Sigmoid colon (tissue), 7 donors: ENCODE data around the gene TMEM120B. TPM values are rescaled to one million over a fixed set of nuclear protein-coding genes. Genes with fewer than 3 reads are reported as not detected.
A peak's percentile ranks its signal among the peaks of the same experiment; 100 is the strongest.

Experiments
- DNase-seq: peaks from one replicate; pipeline ENCODE4 v3.0.0-alpha.2; 2019
- H3K27ac ChIP-seq, 4 donors: fragments of 200-600 bp; sonication (generic); one replicate each; pipeline ENCODE4 v1.5.1; 2016 to 2019; ENCODE audit warnings: mild to moderate bottlenecking in 1 of 4
- H3K27me3 ChIP-seq, 3 donors: fragments of 200-600 bp; sonication (generic); one replicate each; pipeline ENCODE4 v1.5.1; 2019; ENCODE audit warnings: mild to moderate bottlenecking in 1 of 3
- H3K36me3 ChIP-seq, 4 donors: fragments of 200-600 bp; sonication (generic); one replicate each; pipeline ENCODE4 v1.5.1; 2016 to 2019
- H3K4me1 ChIP-seq, 4 donors: fragments of 200-600 bp; sonication (generic); one replicate each; pipeline ENCODE4 v1.5.1; 2017 to 2019
- H3K4me3 ChIP-seq, 4 donors: fragments of 200-600 bp; sonication (generic); one replicate each; pipeline ENCODE4 v1.5.1; 2017 to 2019; ENCODE audit warnings: mild to moderate bottlenecking in 2 of 4, moderate library complexity in 1 of 4
- H3K9me3 ChIP-seq, 4 donors: fragments of 200-600 bp in 3 of 4; sonication (generic) in 3 of 4; one replicate each; pipeline versions ENCODE4 v1.5.1 to v1.6.1; 2013 to 2019
- CTCF ChIP-seq, 4 experiments: fragments of 450-650 bp in 3 of 4; fragments of 200-600 bp in 1 of 4; IDR thresholded peaks; one replicate each; pipeline ENCODE4 v1.5.1; 2016 to 2019; ENCODE audit warnings: antibody characterized with exemption in 4 of 4, mild to moderate bottlenecking in 3 of 4, moderate library complexity in 2 of 4
- EP300 ChIP-seq, 4 donors: sonication (generic); formaldehyde crosslinking; IDR thresholded peaks; one replicate each; pipeline ENCODE4 v1.6.1; 2017; ENCODE audit warnings: antibody characterized with exemption in 4 of 4
- POLR2A ChIP-seq, 2 donors: fragments of 450-650 bp; IDR thresholded peaks; one replicate each; pipeline ENCODE4 v1.6.1; 2016; ENCODE audit warnings: antibody characterized with exemption in 2 of 2, mild to moderate bottlenecking in 2 of 2, moderate library complexity in 2 of 2
- POLR2AphosphoS5 ChIP-seq, 4 donors: sonication (generic); formaldehyde crosslinking; IDR thresholded peaks; one replicate each; pipeline ENCODE4 v1.6.1; 2017; ENCODE audit warnings: antibody characterized with exemption in 4 of 4
- WGBS, 2 donors: extraction: QIAGEN DNeasy Blood & Tissue Kit; methylation state at CpG; one replicate each; pipeline ENCODE4 v1.1.7; 2013; 5-methylcytosine and 5-hydroxymethylcytosine counted together
- intact Hi-C: fragments of 100-400 bp; cut with DNase I; formaldehyde crosslinking; loops from one replicate; pipeline ENCODE4 v1.15.1; 2023
- polyA plus RNA-seq, 3 donors: library from polyadenylated mRNA; stranded (reverse); fragments of 200-250 nt; gene quantifications; one replicate each; pipeline ENCODE4 v1.2.3, GENCODE V29; 2013
- total RNA-seq, 4 donors: library from RNA; depleted of rRNA; stranded (reverse); fragments of >200 nt; gene quantifications; one replicate each; pipeline ENCODE4 v1.1.0, GENCODE V29; 2016
- donor health status: healthy with polysubstance abuse.
- donor health status: Bipolar disorder and iron deficiency.
- donor health status: healthy.

Gene TMEM120B
- total and polyA plus RNA-seq, 7 donors = 1.2 to 8.9 (median 3.7) TPM

- TF ChIP-seq POLR2A (IDR thresholded peaks at IDR 0.05) = no peak
- TF ChIP-seq EP300 (IDR thresholded peaks at IDR 0.05) = no peak
- TF ChIP-seq POLR2AphosphoS5 (IDR thresholded peaks at IDR 0.05) = no peak
- no peak for TF ChIP-seq CTCF (IDR thresholded peaks at IDR 0.05)
- WGBS, 2 donors = 0 to 68% methylated on average over 1 of the region's 1 CpG
- H3K27me3 ChIP-seq = no peaks in the 10 kb centered on the region
- no peak for DNase-seq
- intact Hi-C loops = loop anchor here (5.0 kb wide), 1 partner anchor 38 kb away; the partner anchor contains the start of gene TMEM120B
- peaks cover 0 to 4% (median 1%) of the 10 kb centered on the region in 4 donors for H3K36me3 ChIP-seq
- H3K27ac ChIP-seq = no peak overlapping the region
- H3K4me3 ChIP-seq = no peak overlapping the region
- H3K9me3 ChIP-seq = no peaks in the 10 kb centered on the region
- H3K4me1 ChIP-seq = peaks cover 0 to 19% (median 9%) of the 10 kb centered on the region in 4 donors
These were observed 38.0 kb downstream of the TMEM120B start for GRCh38 chr12:121750507-121750955.

GRCh38 chr12:121751034-121751433 is 38.5 kb downstream of the TMEM120B start:
- Histone ChIP-seq H3K36me3 (peaks cover 0 to 4% (median 1%) of the 10 kb centered on the region in 4 donors), H3K4me3 (no peak overlapping the region), H3K27ac (no peak overlapping the region), H3K9me3 (no peaks in the 10 kb centered on the region), H3K27me3 (no peaks in the 10 kb centered on the region), H3K4me1 (peaks cover 0 to 19% (median 9%) of the 10 kb centered on the region in 4 donors)
- WGBS, 2 donors = 94% methylated on average over 1 of the region's 1 CpG
- intact Hi-C loops = loop anchor here (5.0 kb wide), 1 partner anchor 39 kb away; the partner anchor contains the start of gene TMEM120B
- TF ChIP-seq POLR2AphosphoS5 (IDR thresholded peaks at IDR 0.05) = no peak
- TF ChIP-seq EP300 (IDR thresholded peaks at IDR 0.05) = no peak
- no peak for TF ChIP-seq POLR2A (IDR thresholded peaks at IDR 0.05)
- TF ChIP-seq CTCF (IDR thresholded peaks at IDR 0.05) = no peak
- DNase-seq = no peak

GRCh38 chr12:121751749-121752351 is 39.3 kb downstream of the TMEM120B start:
- H3K9me3 ChIP-seq = no peaks in the 10 kb centered on the region
- H3K36me3 ChIP-seq = peaks cover 0 to 4% (median 1%) of the 10 kb centered on the region in 4 donors
- DNase-seq = no peak
- WGBS, 2 donors = 91 to 92% methylated on average over 12 of the region's 12 CpGs
- H3K27me3 ChIP-seq = no peaks in the 10 kb centered on the region
- no peak overlapping the region for H3K4me3 ChIP-seq
- intact Hi-C loops = loop anchor here (5.0 kb wide), 1 partner anchor 40 kb away; the partner anchor contains the start of gene TMEM120B
- peaks cover 0 to 19% (median 9%) of the 10 kb centered on the region in 4 donors for H3K4me1 ChIP-seq
- TF ChIP-seq CTCF (IDR thresholded peaks at IDR 0.05) (no peak), POLR2A (IDR thresholded peaks at IDR 0.05) (no peak), POLR2AphosphoS5 (IDR thresholded peaks at IDR 0.05) (no peak), EP300 (IDR thresholded peaks at IDR 0.05) (no peak)
- H3K27ac ChIP-seq = no peak overlapping the region

GRCh38 chr12:121753844-121754264 is 41.3 kb downstream of the TMEM120B start:
- WGBS, 2 donors = 22 to 77% methylated on average over 12 of the region's 12 CpGs

More at GRCh38 chr12:121753844-121754264, 41.3 kb downstream of the TMEM120B start:
- Histone ChIP-seq H3K27ac (peak overlapping the region; percentile 43 to 77 (median 75)), H3K4me1 (peaks cover 0 to 19% (median 9%) of the 10 kb centered on the region in 4 donors), H3K9me3 (no peaks in the 10 kb centered on the region), H3K4me3 (no peak overlapping the region), H3K36me3 (peaks cover 0 to 7% (median 2%) of the 10 kb centered on the region in 4 donors), H3K27me3 (no peaks in the 10 kb centered on the region)
- intact Hi-C loops = loop anchor here (5.0 kb wide), 1 partner anchor 42 kb away; the partner anchor contains the start of gene TMEM120B
- TF ChIP-seq EP300 (IDR thresholded peaks at IDR 0.05) (no peak), CTCF (IDR thresholded peaks at IDR 0.05) (no peak), POLR2A (IDR thresholded peaks at IDR 0.05) (no peak), POLR2AphosphoS5 (IDR thresholded peaks at IDR 0.05) (peak in 3 of 4 donors; percentile 4 to 49 (median 18))
- peak; percentile 89 for DNase-seq
